Bronchial epithelial cell (primary cell): Measurements from ENCODE around the gene NPM1. TPM values are rescaled to one million over a fixed set of nuclear protein-coding genes. Genes with fewer than 3 reads are reported as not detected.

Experiments
- DNase-seq: peaks from one replicate; pipeline ENCODE4 v3.0.0-alpha.2; 2010; ENCODE audit warnings: low read depth
- FAIRE-seq: peaks from 2 replicates; lab custom pipeline; 2011; peaks lifted over from hg19 to GRCh38; lab: Jason Lieb, UNC
- H3K27me3 ChIP-seq: 2 replicates; pipeline ENCODE4 v1.5.1; 2011; ENCODE audit warnings: low read length; ENCODE audit not compliant: control insufficient read depth, insufficient read depth
- H3K36me3 ChIP-seq: 2 replicates; pipeline ENCODE4 v1.5.1; 2011; ENCODE audit warnings: low read length; ENCODE audit not compliant: control insufficient read depth, insufficient read depth
- H3K4me3 ChIP-seq: 2 replicates; pipeline ENCODE4 v1.5.1; 2011; ENCODE audit warnings: mild to moderate bottlenecking, low read depth, low read length, control low read depth
- total RNA-seq: library from RNA; depleted of rRNA; stranded (reverse); fragments of >200 nt; gene quantifications from 2 replicates; pipeline ENCODE4 v1.2.1, GENCODE V29; 2014
- TF ChIP-seq, protein P1 (sequence below): IDR thresholded peaks from 2 replicates; pipeline ENCODE4 v1.5.1; 2011; ENCODE audit warnings: mild to moderate bottlenecking, moderate library complexity, low read length, control low read depth, inconsistent platforms; ENCODE audit not compliant: insufficient read depth, severe bottlenecking

Gene NPM1
- total RNA-seq, 1 donor from 2014 or later = 2,049 TPM

DNA sequence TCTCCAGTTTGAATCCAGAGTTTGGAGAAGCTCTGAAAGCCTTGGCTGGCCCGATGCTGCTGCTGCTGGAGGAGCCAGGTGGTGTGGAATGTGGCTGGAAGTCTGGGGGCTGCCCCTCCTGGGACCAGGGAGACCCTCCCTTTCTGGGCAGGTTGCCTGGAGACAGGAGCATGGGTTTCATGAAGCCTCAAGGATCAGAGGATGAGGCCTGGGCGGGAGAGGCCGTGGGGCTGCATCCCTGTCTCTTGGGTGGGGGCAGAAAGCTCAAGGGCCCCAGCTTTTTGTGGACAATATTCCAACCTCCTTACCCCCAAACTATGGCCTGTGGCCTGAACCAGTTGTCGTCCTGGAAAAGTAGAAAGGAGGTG is 41.9 kb downstream of the NPM1 start:
- H3K4me3 ChIP-seq = no peak overlapping the region
- TF ChIP-seq, protein P1, sequence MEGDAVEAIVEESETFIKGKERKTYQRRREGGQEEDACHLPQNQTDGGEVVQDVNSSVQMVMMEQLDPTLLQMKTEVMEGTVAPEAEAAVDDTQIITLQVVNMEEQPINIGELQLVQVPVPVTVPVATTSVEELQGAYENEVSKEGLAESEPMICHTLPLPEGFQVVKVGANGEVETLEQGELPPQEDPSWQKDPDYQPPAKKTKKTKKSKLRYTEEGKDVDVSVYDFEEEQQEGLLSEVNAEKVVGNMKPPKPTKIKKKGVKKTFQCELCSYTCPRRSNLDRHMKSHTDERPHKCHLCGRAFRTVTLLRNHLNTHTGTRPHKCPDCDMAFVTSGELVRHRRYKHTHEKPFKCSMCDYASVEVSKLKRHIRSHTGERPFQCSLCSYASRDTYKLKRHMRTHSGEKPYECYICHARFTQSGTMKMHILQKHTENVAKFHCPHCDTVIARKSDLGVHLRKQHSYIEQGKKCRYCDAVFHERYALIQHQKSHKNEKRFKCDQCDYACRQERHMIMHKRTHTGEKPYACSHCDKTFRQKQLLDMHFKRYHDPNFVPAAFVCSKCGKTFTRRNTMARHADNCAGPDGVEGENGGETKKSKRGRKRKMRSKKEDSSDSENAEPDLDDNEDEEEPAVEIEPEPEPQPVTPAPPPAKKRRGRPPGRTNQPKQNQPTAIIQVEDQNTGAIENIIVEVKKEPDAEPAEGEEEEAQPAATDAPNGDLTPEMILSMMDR = no peak

DNA sequence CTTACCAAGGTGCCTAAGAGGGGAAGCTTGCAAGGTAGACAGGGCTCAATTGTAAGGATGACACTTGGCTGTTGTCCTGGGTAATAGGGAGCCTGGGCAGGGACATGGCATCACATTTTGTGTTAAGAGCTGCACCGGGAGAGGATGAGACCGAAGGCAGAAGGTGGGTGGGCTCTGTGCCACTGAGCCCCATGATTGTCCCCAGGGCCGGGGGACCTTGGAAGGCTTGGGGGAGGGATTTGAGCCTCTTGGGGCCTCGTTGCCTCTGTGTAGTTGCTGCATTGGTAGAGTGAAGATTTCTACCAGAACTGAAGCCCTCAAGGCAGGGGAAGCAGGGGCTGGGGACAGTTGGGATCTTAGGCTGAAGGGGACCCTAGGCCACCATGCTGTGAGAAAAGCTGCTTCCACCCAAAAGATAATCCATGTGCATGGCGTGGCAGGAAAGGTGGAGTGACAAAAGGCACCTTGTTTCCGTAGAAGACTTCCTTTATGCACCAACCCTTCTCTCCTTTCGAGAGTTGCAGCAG is 43.7 kb downstream of the NPM1 start:
- no peak overlapping the region for H3K4me3 ChIP-seq
- H3K27me3 ChIP-seq = no peaks in the 10 kb centered on the region
- no peak for FAIRE-seq
- H3K36me3 ChIP-seq = no peaks in the 10 kb centered on the region
- DNase-seq = no peak
- TF ChIP-seq, protein P1 = no peak

More for the DNA sequence above, 41.9 kb downstream of the NPM1 start:
- Histone ChIP-seq H3K27me3 (peaks cover 2% of the 10 kb centered on the region), H3K36me3 (no peaks in the 10 kb centered on the region)
- DNase-seq = no peak
- no peak for FAIRE-seq

DNA sequence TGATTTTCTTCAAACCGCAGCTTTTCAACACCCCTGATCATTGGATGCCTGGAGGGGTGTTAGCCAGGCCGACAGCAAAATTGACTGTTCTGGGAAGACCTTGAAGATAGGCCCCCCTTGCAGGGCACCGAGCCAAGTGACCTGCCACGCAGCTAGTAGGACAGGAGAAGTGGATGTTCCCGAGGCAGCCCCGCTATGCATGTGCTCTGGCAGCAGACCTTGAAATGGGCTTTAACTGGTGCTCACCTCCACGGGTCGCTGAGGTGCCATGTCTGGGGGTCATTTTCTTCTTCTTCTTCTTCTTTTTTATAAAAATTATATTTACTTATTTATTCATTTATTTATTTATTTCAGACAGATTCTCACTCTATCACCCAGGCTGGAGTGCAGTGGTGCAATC is 44.4 kb downstream of the NPM1 start:
- no peak for DNase-seq
- Histone ChIP-seq H3K4me3 (no peak overlapping the region), H3K27me3 (no peaks in the 10 kb centered on the region), H3K36me3 (no peaks in the 10 kb centered on the region)
- TF ChIP-seq, protein P1 = no peak
- no peak for FAIRE-seq

DNA sequence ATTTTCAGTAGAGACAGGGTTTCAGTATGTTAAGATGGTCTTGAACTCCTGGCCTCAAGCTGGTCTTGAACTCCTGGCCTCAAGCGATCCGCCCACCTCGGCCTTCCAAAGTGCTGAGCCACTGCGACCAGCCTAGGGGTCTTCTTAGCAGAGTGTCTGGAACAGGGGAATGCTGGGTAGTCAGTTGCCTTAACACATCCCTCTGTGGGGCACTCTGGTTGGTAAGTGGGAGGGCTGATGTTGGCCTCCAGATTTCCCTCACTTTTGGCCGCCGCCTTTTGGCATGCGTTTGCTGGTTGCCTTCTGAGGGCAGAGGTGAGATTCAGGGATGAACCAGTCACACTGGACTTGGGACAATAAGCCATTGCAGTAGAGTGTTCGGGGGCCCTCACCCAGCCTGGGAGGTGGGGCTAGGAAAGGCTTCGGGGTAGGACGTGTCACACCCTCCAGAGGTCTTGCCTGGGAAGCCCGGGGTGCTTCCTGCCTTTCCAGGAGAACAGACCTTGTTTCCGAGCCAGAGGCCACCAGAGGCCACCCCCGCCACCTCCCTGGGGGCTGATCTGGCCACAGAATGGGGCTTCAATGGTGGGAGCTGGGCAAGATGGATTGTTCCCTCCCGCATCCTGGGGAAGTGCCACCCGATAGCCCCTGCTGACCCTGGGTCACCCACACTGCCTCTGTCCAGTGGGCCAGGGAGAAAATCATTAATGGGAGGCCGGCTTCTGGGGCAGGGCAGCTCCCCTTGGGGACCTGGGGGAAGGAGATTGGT is 45.1 kb downstream of the NPM1 start:
- no peak for DNase-seq
- TF ChIP-seq, protein P1 = no peak
- FAIRE-seq = no peak
- H3K4me3 ChIP-seq = no peak overlapping the region
- H3K36me3 ChIP-seq = no peaks in the 10 kb centered on the region
- H3K27me3 ChIP-seq = no peaks in the 10 kb centered on the region

DNA sequence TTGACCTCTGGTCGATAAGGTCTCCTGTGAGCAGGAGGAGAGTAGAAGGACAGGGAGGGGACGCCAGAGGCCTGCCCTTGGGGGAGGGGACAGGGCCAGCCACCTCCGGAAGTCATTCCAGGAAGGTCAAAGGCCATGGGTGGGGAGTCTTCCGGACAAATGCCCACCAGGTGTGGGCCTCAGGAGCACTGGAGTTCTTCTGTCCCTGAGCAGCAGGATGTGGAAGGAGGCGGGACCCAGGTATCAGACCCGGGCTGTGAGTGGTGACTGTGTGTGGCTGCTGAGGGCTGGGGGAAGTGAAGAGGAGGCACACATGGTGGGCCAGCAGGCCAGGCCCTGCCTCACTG is 45.7 kb downstream of the NPM1 start:
- no peak for FAIRE-seq
- Histone ChIP-seq H3K27me3 (no peaks in the 10 kb centered on the region), H3K4me3 (no peak overlapping the region), H3K36me3 (no peaks in the 10 kb centered on the region)
- no peak for DNase-seq
- TF ChIP-seq, protein P1 = no peak
